TTC549 (cell line): ENCODE measurements around the gene CGNL1.

ENCODE experiments used
- FAIRE-seq: peaks from 2 replicates; lab custom pipeline; 2012; peaks lifted over from hg19 to GRCh38; lab: Jason Lieb, UNC

CGNL1 gene

DNA sequence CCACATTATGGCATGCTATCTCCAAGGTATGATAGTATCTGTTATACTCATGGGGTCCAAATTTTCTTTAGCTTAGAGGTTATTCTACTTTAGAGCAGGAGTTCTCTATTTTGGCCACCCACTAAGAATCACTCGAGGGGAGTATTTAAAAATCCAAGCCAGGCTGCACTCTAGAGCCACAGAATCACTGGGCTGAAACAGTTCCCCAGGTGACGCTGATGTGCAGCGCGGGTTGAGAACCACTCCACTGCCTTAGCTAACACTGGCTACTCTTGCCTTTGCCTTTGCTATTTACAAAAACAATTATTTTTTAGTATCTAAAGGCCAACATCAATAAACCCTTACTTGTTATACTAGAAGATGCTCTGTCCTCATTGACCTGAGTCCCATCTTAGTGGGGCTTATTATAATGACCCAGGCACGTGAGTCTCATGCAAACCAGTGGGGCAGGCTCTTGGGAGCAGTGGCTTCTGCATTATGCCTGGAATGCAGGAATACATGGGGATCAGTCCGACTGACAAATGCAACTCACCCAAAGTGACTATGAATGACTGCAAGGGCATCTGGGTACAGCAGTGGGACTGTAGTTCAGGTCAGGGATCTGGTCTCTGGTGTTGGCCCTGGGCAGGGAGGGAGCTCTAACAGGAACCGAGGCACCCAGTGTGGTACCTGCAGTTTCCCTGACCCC is 21.7 kb upstream of the CGNL1 start:
- no peak for FAIRE-seq

DNA sequence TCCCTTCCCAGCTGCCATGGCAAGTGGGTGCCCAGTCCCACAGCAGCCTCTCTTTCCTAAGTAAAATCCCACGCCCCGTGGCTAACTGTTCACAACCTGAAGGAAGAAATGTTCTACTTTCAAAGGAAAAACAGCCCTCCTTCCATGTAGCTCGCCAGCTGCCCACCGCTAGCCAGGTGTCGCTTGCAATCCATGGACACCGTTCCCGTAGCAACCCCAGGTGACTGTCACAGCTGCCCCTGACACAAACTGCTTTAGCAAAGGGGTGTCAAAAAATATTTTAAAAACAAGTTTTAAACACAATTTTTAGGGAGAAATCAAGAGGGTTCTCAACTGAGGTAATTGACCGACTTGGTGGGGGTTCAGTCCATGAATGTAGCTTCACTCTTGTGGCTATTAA is 21.0 kb upstream of the CGNL1 start:
- FAIRE-seq: no peak

DNA sequence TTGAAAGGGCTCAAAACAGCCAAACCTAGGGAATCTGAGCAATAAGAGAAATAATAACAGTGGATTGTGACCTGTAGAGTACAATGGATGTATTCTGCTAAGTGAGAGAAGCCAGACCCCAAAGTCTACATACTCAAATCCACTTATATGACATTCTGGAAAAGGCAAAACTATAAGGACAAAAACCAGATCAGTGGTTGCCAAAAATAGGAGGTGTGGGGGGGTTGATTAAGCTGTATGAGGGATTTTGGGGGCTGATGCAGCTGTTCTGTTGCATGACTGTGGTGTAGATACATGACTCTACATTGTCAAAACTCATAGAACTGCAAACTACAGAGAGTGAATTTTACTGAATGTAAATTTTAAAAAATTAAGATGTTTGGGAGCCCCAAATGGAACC is 20.1 kb upstream of the CGNL1 start:
- FAIRE-seq: no peak

DNA sequence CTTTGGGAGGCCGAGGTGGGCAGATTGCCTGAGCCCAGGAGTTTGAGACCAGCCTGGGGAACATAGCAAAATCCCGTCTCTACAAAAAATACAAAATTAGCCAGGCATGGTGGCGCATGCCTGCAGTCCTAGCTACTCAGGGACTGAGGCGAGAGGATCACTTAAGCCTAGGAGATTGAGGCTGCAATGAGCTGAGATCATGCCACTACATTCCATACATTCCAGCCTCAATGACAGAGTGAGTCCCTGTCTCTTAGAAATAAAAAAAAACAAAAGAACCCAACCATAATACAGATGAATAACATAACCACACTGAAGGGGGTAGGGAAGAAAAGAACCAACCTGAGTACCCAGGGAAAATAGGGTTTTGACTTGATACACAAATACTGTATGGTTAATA is 19.7 kb upstream of the CGNL1 start:
- no peak for FAIRE-seq

DNA sequence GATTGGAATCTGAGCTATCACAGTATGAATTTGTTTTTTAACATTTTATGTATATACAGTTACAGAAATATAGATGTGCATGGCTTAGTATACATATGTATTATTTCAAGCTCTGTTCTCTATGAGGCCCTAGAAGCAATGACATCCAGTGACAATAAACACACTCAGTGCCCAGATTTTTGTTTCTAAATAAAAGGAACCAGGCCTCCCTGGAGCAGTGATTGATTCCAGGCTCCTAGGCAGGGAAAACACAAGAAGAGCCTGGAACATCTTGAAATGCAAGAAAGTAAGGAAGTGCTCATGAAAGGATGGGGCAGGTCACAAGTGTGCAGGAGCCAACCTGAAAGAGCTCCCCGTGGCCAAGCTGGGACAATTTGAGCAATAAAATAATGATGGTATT is 18.5 kb upstream of the CGNL1 start:
- FAIRE-seq: no peak

DNA sequence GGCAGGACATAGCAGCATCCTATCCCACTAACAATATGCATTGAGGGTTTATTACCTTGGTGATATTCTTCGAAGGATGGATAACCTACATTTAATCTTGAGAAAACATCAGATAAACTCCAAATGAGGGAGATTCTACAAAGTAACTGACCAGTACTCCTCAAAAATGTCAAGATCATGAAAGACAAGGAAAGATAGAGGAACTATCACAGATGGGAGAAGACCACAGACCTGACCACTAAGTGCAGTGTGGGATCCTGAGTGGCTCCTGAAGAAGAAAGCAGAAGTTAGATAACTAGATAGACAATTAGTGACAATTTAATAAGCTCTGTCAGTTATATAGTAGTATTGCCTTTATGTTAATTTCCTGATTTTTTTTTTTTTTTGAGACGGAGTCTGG is 17.7 kb upstream of the CGNL1 start:
- no peak for FAIRE-seq

DNA sequence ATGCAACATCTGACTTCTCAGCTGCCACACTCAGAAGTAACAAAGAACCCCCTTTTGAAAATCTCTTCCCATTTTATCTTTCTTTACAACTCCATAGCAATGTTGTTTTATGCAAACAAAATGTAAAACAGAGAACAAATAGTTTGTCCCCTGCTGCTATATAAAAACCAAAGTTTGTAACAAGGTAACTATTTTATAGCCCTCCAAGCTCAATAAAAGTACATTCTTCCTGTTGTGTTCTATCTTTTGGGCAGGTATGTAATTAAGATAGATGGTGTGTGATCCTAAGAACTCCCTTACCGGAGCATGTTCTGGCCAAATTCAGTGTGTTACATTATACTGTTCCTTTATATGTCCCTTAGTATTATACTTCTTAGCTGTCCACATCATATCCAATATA is 12.6 kb upstream of the CGNL1 start:
- FAIRE-seq: no peak

DNA sequence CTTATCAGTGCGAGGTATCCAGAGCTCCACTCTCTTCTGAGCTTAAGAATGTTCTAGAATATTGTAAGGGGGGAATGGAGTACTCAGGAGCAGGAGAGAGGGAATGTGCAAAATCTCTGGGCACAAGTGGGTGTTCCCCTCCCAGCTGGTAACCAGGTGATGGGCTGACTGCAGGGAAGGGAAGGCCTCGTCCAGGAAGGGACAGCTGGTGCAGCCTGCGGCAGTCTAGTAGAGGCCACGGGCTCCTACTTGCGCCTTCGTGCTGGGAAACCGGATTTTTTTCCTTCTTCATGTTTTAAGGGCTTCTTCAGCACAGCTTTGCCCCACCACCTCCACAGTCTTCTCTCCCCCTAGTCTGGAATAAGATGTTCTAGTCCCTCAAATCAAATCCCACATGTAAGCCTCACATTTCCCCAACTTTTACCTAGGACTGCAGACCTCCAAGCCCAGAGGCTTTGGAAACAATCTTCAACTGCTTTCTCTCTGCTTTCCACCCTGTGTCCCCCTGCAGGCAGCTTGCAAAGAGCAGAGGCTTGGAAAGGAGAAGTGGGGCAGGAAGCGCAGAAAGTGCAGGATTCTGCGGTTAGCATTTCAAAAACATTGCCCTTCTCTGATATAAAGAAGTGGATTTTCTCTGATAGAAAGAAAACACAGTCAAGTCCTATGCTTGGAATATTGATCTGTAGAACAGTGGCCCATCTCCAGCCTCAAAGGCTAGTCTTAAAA is 11.9 kb upstream of the CGNL1 start:
- FAIRE-seq: no peak

DNA sequence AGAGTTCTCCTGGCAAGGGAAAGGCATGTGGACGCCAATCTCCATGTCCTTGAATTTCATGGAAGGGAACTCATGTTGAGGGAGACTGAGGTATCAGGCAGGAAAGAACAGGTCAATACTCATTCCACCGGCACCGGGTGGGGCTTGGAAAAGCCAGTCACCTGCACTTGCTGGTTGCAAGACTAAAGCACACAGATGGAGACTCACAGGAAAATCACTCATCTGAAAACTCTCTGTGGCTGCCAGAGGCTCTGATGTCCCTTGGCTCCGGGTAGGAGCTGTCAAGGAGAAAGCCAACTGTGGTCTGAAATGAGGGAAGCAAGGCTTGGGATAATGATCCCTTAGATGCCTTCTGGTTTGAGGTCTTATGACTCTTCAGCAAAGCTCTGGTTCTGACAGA is 8.7 kb upstream of the CGNL1 start:
- no peak for FAIRE-seq

DNA sequence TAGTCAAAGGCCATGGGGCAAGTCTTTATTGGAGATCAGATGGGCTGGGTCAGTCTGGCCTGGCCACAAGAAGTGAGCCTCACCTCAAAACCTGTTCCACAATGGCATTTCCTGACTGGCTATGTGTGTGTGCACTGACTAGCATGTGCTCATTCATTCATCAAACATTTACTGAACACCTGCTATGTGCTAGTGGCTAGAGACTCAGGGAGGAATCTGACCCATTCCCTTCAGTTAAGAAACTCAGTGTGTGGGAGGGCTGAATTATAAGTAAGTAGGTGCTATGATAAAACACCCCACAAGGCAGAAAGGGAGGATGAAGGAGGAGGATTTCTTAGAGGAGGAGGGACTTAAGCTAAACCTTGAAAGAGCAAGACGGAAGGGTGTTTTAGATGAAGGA is 5.4 kb upstream of the CGNL1 start:
- FAIRE-seq: no peak

DNA sequence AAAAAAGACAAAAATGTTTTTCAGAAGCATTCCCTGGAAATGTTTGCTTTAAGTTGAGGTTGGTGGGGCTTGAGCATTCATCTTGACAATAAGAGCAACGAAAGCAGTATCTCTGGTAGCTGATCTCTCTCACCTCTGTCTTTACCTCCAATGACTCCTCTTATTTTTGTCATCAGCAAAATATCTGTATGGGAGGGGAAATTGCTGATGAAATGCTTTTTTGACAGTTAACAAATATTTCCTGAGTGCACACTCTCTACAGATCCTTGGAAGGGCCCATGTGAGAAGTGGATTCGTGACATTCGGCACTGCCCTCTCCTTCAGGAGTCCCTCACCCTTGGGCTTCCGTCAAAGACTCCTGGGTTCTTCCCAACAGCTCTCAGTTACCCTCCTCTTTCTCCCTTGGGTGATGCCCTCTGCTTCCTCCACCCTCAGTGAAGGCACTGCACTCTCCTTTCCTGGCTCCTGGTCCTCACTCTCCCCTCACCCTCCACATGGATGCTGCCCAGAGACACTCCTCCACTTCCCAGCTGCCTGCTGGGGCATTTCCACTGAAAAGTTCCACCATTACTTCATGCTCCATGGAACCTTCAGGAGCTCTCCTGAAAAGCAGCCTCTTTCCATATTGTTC is 2.9 kb upstream of the CGNL1 start:
- no peak for FAIRE-seq

DNA sequence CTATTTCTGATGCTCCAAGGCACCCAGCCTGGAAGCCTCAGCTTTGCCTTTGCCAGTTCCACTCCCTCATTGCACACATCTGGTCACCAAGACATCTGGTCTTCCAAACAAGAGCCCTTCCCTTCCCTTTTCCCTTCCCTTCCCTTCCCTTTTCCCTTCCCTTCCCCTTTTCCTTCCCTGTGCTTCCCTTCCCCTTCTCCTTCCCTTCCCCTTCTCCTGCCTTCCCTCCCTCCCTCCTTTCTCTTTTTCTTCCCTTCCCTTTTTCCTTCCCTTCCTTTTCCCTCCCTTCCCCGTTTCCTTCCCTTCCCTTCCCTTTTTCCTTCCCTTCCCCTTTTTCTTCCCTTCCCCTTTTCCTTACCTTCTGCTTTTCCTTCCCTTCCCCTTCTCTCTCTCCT is 2.4 kb upstream of the CGNL1 start:
- FAIRE-seq: no peak

DNA sequence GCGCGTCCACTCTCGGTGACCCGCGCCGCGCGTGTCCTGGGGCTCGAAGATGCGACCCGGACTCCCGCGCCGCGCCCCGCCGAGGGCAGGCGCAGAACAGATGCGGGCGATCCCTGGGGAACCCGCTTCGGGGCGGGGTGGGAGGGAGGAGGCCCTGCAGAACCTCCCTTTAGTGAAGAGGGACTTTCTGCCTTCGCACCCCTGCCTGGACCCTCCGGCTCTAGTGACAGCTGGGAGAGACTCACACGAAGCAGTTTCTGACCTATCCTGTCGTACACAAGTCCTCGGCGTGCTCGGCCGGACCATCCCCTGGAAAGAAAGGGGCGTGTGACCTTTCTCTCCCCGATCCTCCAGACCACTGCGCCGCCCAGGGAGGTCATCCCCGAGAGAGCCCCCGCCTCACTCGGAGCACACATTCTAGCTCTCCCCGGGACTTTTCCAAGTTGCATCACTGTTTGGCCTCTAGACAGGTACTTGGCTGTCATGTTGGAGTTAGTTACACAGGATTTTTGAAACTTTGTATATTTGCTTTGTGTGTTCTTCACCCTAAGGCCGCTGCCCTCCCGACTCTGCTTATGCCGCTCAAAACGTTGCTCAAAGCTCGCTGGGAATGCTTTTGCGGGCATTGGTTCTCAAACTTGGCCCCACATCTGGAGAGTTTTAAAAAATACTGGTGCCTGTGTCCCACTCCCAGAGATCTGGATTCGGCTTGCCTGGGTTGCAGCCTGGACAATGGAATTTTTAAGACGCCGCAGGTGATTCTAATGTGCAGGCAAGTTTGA is 582 bp downstream of the CGNL1 start:
- no peak for FAIRE-seq

DNA sequence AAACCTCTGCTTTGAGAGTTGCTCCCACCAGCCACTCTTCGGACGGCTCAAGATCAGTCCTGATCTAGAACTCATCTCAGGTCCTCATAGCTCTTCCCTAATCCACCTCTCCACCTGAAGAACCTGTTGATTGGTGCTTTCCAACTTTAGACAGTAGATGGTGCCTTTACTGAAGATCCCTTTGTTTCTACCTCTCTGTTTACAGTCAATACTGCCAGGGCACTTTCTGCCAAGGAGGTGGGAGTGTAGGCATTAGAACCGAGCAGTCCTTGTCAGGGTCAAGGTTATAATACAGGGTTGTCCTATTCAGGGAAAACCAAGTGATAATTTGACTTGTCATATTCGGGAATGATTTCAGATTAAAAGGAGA is 1.2 kb downstream of the CGNL1 start:
- FAIRE-seq: no peak

DNA sequence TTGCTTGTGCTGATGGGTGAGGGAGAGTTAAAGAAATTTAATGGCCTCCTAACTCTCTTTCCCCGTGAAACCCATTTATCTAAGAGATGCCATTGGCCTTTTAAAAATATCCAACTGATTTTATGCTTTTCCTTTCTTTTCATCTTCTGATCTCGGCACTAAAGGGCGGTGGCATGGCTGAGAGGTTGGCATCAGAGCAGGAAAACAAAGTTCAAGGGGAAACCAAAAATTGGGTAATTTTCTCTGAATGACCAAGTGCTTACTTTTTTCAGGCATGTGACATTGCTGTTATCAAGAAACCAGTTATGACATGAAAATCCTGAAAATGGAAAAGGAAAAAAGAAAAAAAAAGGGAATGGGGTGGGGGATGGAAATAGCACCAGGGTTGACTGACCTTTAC is 3.2 kb downstream of the CGNL1 start:
- FAIRE-seq: no peak

DNA sequence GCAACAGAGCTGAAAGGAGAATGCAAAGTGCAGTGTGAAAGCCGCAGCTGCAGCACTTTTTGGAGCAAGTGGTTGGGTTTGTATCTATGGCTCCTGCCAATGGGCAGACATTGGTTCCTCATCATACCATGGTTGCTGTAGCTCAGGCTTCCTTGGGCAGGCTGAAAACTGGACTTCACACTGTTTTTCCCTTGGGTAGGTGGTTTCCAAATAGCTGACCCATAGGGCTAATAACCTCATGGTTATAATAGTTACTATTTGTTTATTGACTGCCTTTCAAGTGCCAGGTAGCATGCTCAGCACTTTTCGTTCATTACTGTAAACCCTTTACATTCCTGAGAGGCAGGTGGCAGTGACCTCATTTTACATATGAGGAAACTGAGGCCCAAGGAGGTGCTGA is 4.5 kb downstream of the CGNL1 start:
- FAIRE-seq: no peak

DNA sequence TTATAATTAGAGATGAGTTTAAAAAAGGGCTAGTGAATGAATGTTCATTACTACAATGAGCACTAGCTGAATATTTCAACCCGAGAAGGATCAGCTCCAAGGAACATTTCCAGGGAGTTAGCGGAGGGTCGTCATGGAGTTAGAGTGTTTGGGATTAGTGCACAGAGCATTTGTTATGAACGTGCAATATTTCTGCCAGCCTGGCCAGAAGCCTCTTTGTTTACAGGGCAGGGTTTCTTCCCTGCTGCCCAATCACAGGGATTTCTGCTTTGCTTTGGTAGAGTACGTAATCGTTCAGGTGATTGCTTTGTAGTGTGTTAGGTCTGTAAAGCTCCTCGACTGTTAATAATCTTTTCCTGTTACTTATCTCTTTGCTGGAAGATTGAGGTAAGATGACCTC is 5.9 kb downstream of the CGNL1 start:
- FAIRE-seq: no peak

DNA sequence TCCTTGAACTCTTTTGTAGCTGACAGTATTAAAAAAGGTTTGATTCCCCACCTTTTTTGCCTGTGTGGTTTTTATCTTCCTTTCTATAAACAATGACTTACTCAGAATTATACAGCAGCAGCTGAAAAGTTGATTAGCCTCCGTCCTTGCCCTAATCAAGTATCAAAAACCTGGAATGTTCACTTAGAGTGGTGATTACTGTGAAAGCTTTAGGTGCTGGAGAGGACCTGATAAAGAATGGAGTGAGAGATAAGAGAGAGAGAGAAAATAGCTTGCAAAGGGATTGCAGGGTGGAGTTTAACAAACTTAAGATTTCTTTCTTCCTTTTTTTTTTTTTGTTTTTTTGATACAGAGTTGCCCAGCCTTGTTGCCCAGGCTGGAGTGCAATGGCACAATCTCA is 6.7 kb downstream of the CGNL1 start:
- FAIRE-seq: no peak

DNA sequence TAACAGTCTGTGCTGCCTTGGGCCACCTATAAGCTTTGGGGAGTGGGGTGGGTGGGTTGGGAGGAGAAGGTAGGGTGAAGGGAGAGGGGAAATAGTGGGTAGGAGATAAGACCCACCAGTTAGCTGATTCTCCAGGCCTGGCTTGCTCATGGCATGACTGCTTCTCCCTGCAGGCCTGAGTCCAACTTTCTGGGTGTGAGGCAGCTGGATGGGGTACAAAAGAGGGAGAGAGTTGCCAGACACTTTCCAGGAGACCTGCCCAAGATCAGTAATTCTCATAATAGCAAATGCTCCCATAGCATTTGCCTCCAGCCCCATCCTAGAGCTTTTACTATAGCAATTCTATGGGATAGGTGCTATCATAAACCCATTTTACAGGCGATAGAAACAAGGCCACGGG is 7.7 kb downstream of the CGNL1 start:
- no peak for FAIRE-seq

DNA sequence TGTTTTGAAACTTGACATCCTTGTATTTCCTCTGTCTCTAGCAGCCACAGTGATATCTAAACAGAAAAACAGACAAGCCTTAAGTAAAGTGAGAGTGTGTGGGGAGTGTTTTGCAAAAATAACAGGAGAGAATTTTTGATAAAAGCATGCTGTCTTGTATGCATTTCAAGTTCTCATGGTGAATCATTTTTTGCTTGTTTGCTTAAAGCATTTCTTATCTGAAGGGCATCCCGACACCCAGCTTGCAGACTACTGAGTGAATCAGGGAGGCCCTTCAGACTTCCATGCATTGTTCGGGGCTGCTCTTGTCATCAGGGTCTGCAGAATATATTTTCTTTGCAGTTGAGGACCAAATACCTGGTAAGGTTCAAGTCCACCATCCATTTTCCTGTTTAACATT is 8.5 kb downstream of the CGNL1 start:
- no peak for FAIRE-seq

DNA sequence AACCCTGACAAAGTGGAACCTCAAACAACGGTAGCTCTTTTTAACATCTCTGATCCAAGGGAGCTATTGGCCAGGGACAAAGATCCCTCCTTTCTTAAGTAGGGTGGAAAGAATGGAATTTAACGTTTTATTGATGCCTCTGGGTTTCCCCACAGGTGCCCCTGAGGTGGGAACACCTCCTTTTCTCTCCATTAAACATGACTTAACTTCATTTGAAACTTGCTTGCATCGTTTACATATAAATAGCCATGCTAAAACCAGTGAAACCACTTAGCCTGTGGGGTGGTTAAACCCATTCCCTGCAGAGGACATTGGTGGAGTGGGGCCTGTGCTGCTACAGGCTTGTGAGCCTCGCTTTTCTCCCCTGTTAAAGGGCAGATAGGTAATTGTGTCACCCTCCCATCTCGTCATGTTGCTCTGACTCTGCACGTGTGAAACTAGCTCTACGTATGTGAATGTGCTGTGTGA is 9.7 kb downstream of the CGNL1 start:
- FAIRE-seq: no peak

DNA sequence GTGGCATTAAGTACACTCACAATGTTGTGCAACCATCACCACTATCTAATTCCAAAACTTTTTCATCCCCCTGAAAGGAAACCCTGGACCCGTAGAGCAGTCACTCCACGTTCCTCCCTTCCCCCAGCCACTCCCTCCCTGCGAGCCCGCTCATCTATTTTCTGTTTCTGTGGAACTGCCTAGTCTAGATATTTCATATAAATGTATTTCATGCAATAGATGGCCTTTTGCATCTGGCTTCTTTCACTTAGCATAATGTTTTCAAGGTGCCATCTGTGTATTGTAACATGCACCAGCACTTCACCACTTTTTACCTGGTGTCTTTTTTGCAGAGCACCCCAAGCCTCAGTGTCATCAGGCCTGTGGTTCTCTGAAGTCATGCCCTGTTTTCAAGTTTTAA is 10.7 kb downstream of the CGNL1 start:
- FAIRE-seq: no peak

DNA sequence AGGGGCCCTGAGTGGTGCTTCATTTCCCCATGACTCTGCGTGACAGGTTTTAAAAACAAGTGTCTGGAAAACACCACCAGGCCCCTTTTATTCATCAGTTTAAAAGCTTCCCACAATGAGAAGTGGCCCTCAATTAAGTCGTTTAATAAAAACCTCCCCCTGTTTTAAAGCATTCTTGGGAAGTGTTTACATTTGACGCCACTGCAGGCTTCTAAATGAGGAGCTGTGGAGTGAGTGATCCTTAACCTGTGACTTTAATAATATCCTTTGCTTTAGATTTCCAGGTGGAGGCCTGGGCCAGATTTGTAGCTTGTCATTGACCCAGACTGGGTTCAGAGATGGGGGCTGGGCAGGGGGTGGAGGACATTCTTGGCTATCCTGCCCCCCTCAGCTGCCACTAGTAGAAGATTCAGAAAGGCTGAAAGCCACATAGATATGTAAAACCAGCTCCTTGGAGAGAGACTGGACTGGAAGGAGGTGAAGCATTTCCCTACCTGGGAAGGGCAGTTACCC is 11.3 kb downstream of the CGNL1 start:
- no peak for FAIRE-seq
